H9 (cell line): ENCODE measurements around the gene PDCD11. TPM values are rescaled to one million over a fixed set of nuclear protein-coding genes. Genes with fewer than 3 reads are reported as not detected.

ENCODE experiments used
- DNase-seq: peaks from one replicate; pipeline ENCODE4 v3.0.0-alpha.2; 2017
- H2AFZ ChIP-seq: one replicate; pipeline ENCODE4 v1.6.1; 2013; ENCODE audit warnings: mild to moderate bottlenecking, low read length, control low read depth, moderate library complexity
- H2AK5ac ChIP-seq: 2 replicates; pipeline ENCODE4 v1.6.1; 2013; ENCODE audit warnings: low read length, control low read depth, mixed read lengths; ENCODE audit not compliant: insufficient read length
- H2BK120ac ChIP-seq: one replicate; pipeline ENCODE4 v1.6.1; 2013; ENCODE audit warnings: low read depth, mild to moderate bottlenecking, low read length, control low read depth, inconsistent platforms; ENCODE audit not compliant: poor library complexity, severe bottlenecking
- H2BK12ac ChIP-seq: 2 replicates; pipeline ENCODE4 v1.6.1; 2013; ENCODE audit warnings: low read length, control low read depth, mixed read lengths, low read depth; ENCODE audit not compliant: insufficient read length
- H2BK15ac ChIP-seq: 2 replicates; pipeline ENCODE4 v1.6.1; 2013; ENCODE audit warnings: low read depth, low read length, control low read depth
- H2BK20ac ChIP-seq: one replicate; pipeline ENCODE4 v1.6.1; 2013; ENCODE audit warnings: low read depth, mild to moderate bottlenecking, low read length, control low read depth, inconsistent platforms; ENCODE audit not compliant: poor library complexity, severe bottlenecking
- H2BK5ac ChIP-seq: 2 replicates; pipeline ENCODE4 v1.6.1; 2013; ENCODE audit warnings: low read length, control low read depth, mixed read lengths; ENCODE audit not compliant: insufficient read length
- H3K14ac ChIP-seq: 2 replicates; pipeline ENCODE4 v1.6.1; 2013; ENCODE audit warnings: low read length, control low read depth; ENCODE audit not compliant: insufficient read depth
- H3K18ac ChIP-seq: 2 replicates; pipeline ENCODE4 v1.6.1; 2013; ENCODE audit warnings: low read depth, mild to moderate bottlenecking, mixed read lengths, low read length, control low read depth; ENCODE audit not compliant: insufficient read length
- H3K23ac ChIP-seq: 2 replicates; pipeline ENCODE4 v1.6.1; 2013; ENCODE audit warnings: low read length, control low read depth, mixed read lengths, low read depth; ENCODE audit not compliant: insufficient read length
- H3K23me2 ChIP-seq: 2 replicates; pipeline ENCODE4 v1.6.1; 2013; ENCODE audit warnings: low read depth, mild to moderate bottlenecking, mixed read lengths, low read length, control low read depth; ENCODE audit not compliant: insufficient read length, poor library complexity, severe bottlenecking
- H3K27ac ChIP-seq: 2 replicates; pipeline ENCODE4 v1.5.1; 2013; ENCODE audit warnings: low read length, control low read depth, mixed read lengths, low read depth; ENCODE audit not compliant: insufficient read length
- H3K27me3 ChIP-seq: 2 replicates; pipeline ENCODE4 v1.6.1; 2013; ENCODE audit warnings: low read length, control low read depth, inconsistent platforms; ENCODE audit not compliant: insufficient read depth
- H3K4ac ChIP-seq: 2 replicates; pipeline ENCODE4 v1.6.1; 2013; ENCODE audit warnings: low read depth, mild to moderate bottlenecking, control low read depth, inconsistent platforms, low read length, moderate library complexity
- H3K4me1 ChIP-seq: 2 replicates; pipeline ENCODE4 v1.6.1; 2013; ENCODE audit warnings: low read length, control low read depth, inconsistent platforms; ENCODE audit not compliant: insufficient read depth
- H3K4me2 ChIP-seq: 2 replicates; pipeline ENCODE4 v1.6.1; 2013; ENCODE audit warnings: low read length, control low read depth, mixed read lengths; ENCODE audit not compliant: insufficient read length, insufficient read depth
- H3K56ac ChIP-seq: 2 replicates; pipeline ENCODE4 v1.6.1; 2013; ENCODE audit warnings: low read depth, mild to moderate bottlenecking, mixed read lengths, low read length, control low read depth; ENCODE audit not compliant: insufficient read length
- H3K79me1 ChIP-seq: 2 replicates; pipeline ENCODE4 v1.6.1; 2013; ENCODE audit warnings: low read depth, mild to moderate bottlenecking, moderate library complexity, low read length, control low read depth, inconsistent platforms; ENCODE audit not compliant: insufficient read depth, poor library complexity, severe bottlenecking
- H3K79me2 ChIP-seq: 2 replicates; pipeline ENCODE4 v1.6.1; 2013; ENCODE audit warnings: low read length, control low read depth, inconsistent platforms; ENCODE audit not compliant: insufficient read depth
- H3K9ac ChIP-seq: 2 replicates; pipeline ENCODE4 v1.6.1; 2013; ENCODE audit warnings: low read length, control low read depth, mixed read lengths; ENCODE audit not compliant: insufficient read length; ENCODE audit errors: extremely low read depth
- H3K9me3 ChIP-seq: one replicate; pipeline ENCODE4 v1.6.1; 2013; ENCODE audit warnings: low read depth, low read length, inconsistent platforms; ENCODE audit not compliant: control insufficient read depth
- H3T11ph ChIP-seq: one replicate; pipeline ENCODE4 v1.6.1; 2013; ENCODE audit warnings: mild to moderate bottlenecking, low read length, control low read depth, inconsistent platforms
- H4K20me1 ChIP-seq: one replicate; pipeline ENCODE4 v1.6.1; 2013; ENCODE audit not compliant: control insufficient read depth, insufficient read length, insufficient read depth
- H4K5ac ChIP-seq: 2 replicates; pipeline ENCODE4 v1.6.1; 2013; ENCODE audit warnings: low read depth, mild to moderate bottlenecking, mixed read lengths, low read length, control low read depth; ENCODE audit not compliant: insufficient read length
- H4K8ac ChIP-seq: replicated peaks from 2 replicates; pipeline ENCODE4 v1.6.1; 2013; ENCODE audit warnings: low read length, control low read depth, mixed read lengths, low read depth; ENCODE audit not compliant: insufficient read length
- H4K91ac ChIP-seq: 2 replicates; pipeline ENCODE4 v1.6.1; 2013; ENCODE audit warnings: low read depth, mild to moderate bottlenecking, moderate library complexity, mixed read lengths, low read length, control low read depth; ENCODE audit not compliant: insufficient read length
- H3K27ac Mint-ChIP-seq, 3 experiments: 2 replicates in 2 of 3; 3 replicates in 1 of 3; pipeline ENCODE4 v1.8.0; 2020 to 2021; ENCODE audit warnings: mixed read lengths in 3 of 3, mild to moderate bottlenecking in 1 of 3, moderate library complexity in 1 of 3
- H3K27me3 Mint-ChIP-seq: 2 replicates; pipeline ENCODE4 v1.8.0; 2021; ENCODE audit warnings: low read depth, mild to moderate bottlenecking, moderate library complexity, mixed read lengths
- H3K36me3 Mint-ChIP-seq, 3 experiments: 2 replicates in 2 of 3; 3 replicates in 1 of 3; pipeline ENCODE4 v1.8.0; 2020 to 2021; ENCODE audit warnings: low read depth in 3 of 3, mixed read lengths in 3 of 3; ENCODE audit not compliant: insufficient read depth in 1 of 3
- H3K4me1 Mint-ChIP-seq, 2 experiments: 2 replicates each; pipeline ENCODE4 v1.8.0; 2020; ENCODE audit warnings: mixed read lengths in 2 of 2
- H3K4me3 Mint-ChIP-seq, 2 experiments: 2 replicates in 1 of 2; 3 replicates in 1 of 2; pipeline ENCODE4 v1.8.0; 2020 to 2021; ENCODE audit warnings: mild to moderate bottlenecking in 2 of 2, mixed read lengths in 2 of 2, moderate library complexity in 1 of 2
- H3K9me3 Mint-ChIP-seq, 2 experiments: 2 replicates in 1 of 2; 3 replicates in 1 of 2; pipeline ENCODE4 v1.8.0; 2020; ENCODE audit warnings: mild to moderate bottlenecking in 2 of 2, mixed read lengths in 2 of 2, moderate library complexity in 1 of 2
- WGBS: extraction: QIAGEN DNeasy Blood & Tissue Kit; methylation state at CpG from one replicate; pipeline ENCODE4 v1.1.7; 2013; ENCODE audit warnings: missing lambda C conversion rate, low lambda C conversion rate, mixed read lengths; ENCODE audit not compliant: insufficient read length; ENCODE audit errors: extremely low coverage; 5-methylcytosine and 5-hydroxymethylcytosine counted together
- total RNA-seq: library from RNA; stranded (reverse); gene quantifications from 2 replicates; pipeline ENCODE4 v1.2.1, GENCODE V29; 2021
- TF ChIP-seq, protein P1 (sequence below): fragments of 200-600 bp; sonication (generic); conservative IDR thresholded peaks from 3 replicates; pipeline ENCODE4 v1.8.0; 2021; ENCODE audit warnings: antibody characterized with exemption, mild to moderate bottlenecking

Gene PDCD11
- total RNA-seq, 1 experiment from 2014 or later: 99.5 TPM

DNA sequence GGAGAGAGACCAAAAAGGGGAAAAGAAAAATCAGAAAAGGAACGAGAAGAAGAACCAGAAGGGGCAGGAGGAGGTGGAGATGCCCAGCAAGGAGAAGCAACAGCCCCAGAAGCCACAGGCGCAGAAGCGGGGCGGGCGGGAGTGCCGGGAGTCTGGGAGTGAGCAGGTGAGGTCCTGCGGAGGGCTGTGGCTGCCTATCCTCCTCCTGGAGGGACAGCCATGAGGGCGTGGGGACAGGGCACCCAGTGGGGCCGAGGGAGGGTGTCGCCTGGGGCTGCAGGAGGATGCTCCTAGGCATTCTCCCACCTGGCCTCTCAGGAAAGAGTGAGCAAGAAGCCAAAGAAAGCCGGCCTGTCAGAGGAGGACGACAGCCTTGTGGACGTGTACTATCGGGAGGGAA, 44.0 kb downstream of the PDCD11 start:
- H3K9me3 Mint-ChIP-seq: no peaks in the 10 kb centered on the region
- no peaks in the 10 kb centered on the region for H4K20me1 ChIP-seq
- no peak overlapping the region for H3K23ac ChIP-seq
- no peaks in the 10 kb centered on the region for H3K23me2 ChIP-seq
- H3K4me2 ChIP-seq: no peak overlapping the region
- no peaks in the 10 kb centered on the region for H3K27me3 Mint-ChIP-seq
- no peaks in the 10 kb centered on the region for H3K79me1 ChIP-seq
- H3K14ac ChIP-seq: no peak overlapping the region
- no peak overlapping the region for H2BK20ac ChIP-seq
- TF ChIP-seq, protein P1, sequence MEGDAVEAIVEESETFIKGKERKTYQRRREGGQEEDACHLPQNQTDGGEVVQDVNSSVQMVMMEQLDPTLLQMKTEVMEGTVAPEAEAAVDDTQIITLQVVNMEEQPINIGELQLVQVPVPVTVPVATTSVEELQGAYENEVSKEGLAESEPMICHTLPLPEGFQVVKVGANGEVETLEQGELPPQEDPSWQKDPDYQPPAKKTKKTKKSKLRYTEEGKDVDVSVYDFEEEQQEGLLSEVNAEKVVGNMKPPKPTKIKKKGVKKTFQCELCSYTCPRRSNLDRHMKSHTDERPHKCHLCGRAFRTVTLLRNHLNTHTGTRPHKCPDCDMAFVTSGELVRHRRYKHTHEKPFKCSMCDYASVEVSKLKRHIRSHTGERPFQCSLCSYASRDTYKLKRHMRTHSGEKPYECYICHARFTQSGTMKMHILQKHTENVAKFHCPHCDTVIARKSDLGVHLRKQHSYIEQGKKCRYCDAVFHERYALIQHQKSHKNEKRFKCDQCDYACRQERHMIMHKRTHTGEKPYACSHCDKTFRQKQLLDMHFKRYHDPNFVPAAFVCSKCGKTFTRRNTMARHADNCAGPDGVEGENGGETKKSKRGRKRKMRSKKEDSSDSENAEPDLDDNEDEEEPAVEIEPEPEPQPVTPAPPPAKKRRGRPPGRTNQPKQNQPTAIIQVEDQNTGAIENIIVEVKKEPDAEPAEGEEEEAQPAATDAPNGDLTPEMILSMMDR: no peak
- peaks cover 0 to 3% of the 10 kb centered on the region in 2 experiments; a peak in 1 of 4 replicates for H3K4me1 Mint-ChIP-seq
- no peak overlapping the region for H2BK12ac ChIP-seq
- no peak overlapping the region for H3T11ph ChIP-seq
- no peak overlapping the region for H3K27ac ChIP-seq
- no peak overlapping the region for H4K8ac ChIP-seq
- H3K9ac ChIP-seq: no peak overlapping the region
- H3K18ac ChIP-seq: no peak overlapping the region
- H3K36me3 Mint-ChIP-seq: peaks cover 67 to 95% (median 91%) of the 10 kb centered on the region in 3 experiments; a peak in 6 of 7 replicates
- no peak overlapping the region for H4K5ac ChIP-seq
- no peak overlapping the region for H2BK15ac ChIP-seq
- H2BK120ac ChIP-seq: no peak overlapping the region
- peak overlapping the region; percentile 34 to 72 (median 50); a peak in 3 of 7 replicates for H3K27ac Mint-ChIP-seq
- H3K4me3 Mint-ChIP-seq: no peak overlapping the region
- H3K56ac ChIP-seq: no peak overlapping the region
- no peaks in the 10 kb centered on the region for H3K79me2 ChIP-seq
- no peaks in the 10 kb centered on the region for H3K9me3 ChIP-seq
- H3K4ac ChIP-seq: no peak overlapping the region
- no peak overlapping the region for H2AK5ac ChIP-seq
- no peak overlapping the region for H2BK5ac ChIP-seq
- H2AFZ ChIP-seq: no peak overlapping the region
- DNase-seq: no peak
- H4K91ac ChIP-seq: no peak overlapping the region
- no peaks in the 10 kb centered on the region for H3K27me3 ChIP-seq
- no CpG with 5 or more reads among the region's 14 CpGs for WGBS
- no peaks in the 10 kb centered on the region for H3K4me1 ChIP-seq
